SU-DHL-6 (cell line): ENCODE data around the gene ELFN2.

ENCODE experiments used
- CTCF ChIP-seq: fragments of 200-600 bp; sonication (generic); IDR thresholded peaks from one replicate; pipeline ENCODE4 v1.5.1; 2017; ENCODE audit warnings: antibody characterized with exemption, mild to moderate bottlenecking, low read length, moderate library complexity; ENCODE audit not compliant: insufficient read depth, poor library complexity, severe bottlenecking
- EZH2phosphoT487 ChIP-seq: fragments of 200-600 bp; sonication (generic), shearing (Covaris generic); conservative IDR thresholded peaks from 2 replicates; pipeline ENCODE4 v1.6.1; 2018; ENCODE audit warnings: mild to moderate bottlenecking, antibody characterized with exemption, low read length, moderate library complexity, mixed read lengths

- no peak for TF ChIP-seq CTCF
- no peak for TF ChIP-seq EZH2phosphoT487
These were observed 82.4 kb downstream of the ELFN2 start for GRCh38 chr22:37344735-37345449.
